H9 (cell line): ENCODE measurements around the gene DDIT4. TPM values are rescaled to one million over a fixed set of nuclear protein-coding genes. Genes with fewer than 3 reads are reported as not detected.
A peak's percentile ranks its signal among the peaks of the same experiment; 100 is the strongest.

ENCODE experiments used
- DNase-seq: peaks from one replicate; pipeline ENCODE4 v3.0.0-alpha.2; 2017
- H2AFZ ChIP-seq: one replicate; pipeline ENCODE4 v1.6.1; 2013; ENCODE audit warnings: mild to moderate bottlenecking, low read length, control low read depth, moderate library complexity
- H2AK5ac ChIP-seq: 2 replicates; pipeline ENCODE4 v1.6.1; 2013; ENCODE audit warnings: low read length, control low read depth, mixed read lengths; ENCODE audit not compliant: insufficient read length
- H2BK120ac ChIP-seq: one replicate; pipeline ENCODE4 v1.6.1; 2013; ENCODE audit warnings: low read depth, mild to moderate bottlenecking, low read length, control low read depth, inconsistent platforms; ENCODE audit not compliant: poor library complexity, severe bottlenecking
- H2BK12ac ChIP-seq: 2 replicates; pipeline ENCODE4 v1.6.1; 2013; ENCODE audit warnings: low read length, control low read depth, mixed read lengths, low read depth; ENCODE audit not compliant: insufficient read length
- H2BK15ac ChIP-seq: 2 replicates; pipeline ENCODE4 v1.6.1; 2013; ENCODE audit warnings: low read depth, low read length, control low read depth
- H2BK20ac ChIP-seq: one replicate; pipeline ENCODE4 v1.6.1; 2013; ENCODE audit warnings: low read depth, mild to moderate bottlenecking, low read length, control low read depth, inconsistent platforms; ENCODE audit not compliant: poor library complexity, severe bottlenecking
- H2BK5ac ChIP-seq: 2 replicates; pipeline ENCODE4 v1.6.1; 2013; ENCODE audit warnings: low read length, control low read depth, mixed read lengths; ENCODE audit not compliant: insufficient read length
- H3K14ac ChIP-seq: 2 replicates; pipeline ENCODE4 v1.6.1; 2013; ENCODE audit warnings: low read length, control low read depth; ENCODE audit not compliant: insufficient read depth
- H3K18ac ChIP-seq: 2 replicates; pipeline ENCODE4 v1.6.1; 2013; ENCODE audit warnings: low read depth, mild to moderate bottlenecking, mixed read lengths, low read length, control low read depth; ENCODE audit not compliant: insufficient read length
- H3K23ac ChIP-seq: 2 replicates; pipeline ENCODE4 v1.6.1; 2013; ENCODE audit warnings: low read length, control low read depth, mixed read lengths, low read depth; ENCODE audit not compliant: insufficient read length
- H3K23me2 ChIP-seq: 2 replicates; pipeline ENCODE4 v1.6.1; 2013; ENCODE audit warnings: low read depth, mild to moderate bottlenecking, mixed read lengths, low read length, control low read depth; ENCODE audit not compliant: insufficient read length, poor library complexity, severe bottlenecking
- H3K27ac ChIP-seq: 2 replicates; pipeline ENCODE4 v1.5.1; 2013; ENCODE audit warnings: low read length, control low read depth, mixed read lengths, low read depth; ENCODE audit not compliant: insufficient read length
- H3K27me3 ChIP-seq: 2 replicates; pipeline ENCODE4 v1.6.1; 2013; ENCODE audit warnings: low read length, control low read depth, inconsistent platforms; ENCODE audit not compliant: insufficient read depth
- H3K4ac ChIP-seq: 2 replicates; pipeline ENCODE4 v1.6.1; 2013; ENCODE audit warnings: low read depth, mild to moderate bottlenecking, control low read depth, inconsistent platforms, low read length, moderate library complexity
- H3K4me1 ChIP-seq: 2 replicates; pipeline ENCODE4 v1.6.1; 2013; ENCODE audit warnings: low read length, control low read depth, inconsistent platforms; ENCODE audit not compliant: insufficient read depth
- H3K4me2 ChIP-seq: 2 replicates; pipeline ENCODE4 v1.6.1; 2013; ENCODE audit warnings: low read length, control low read depth, mixed read lengths; ENCODE audit not compliant: insufficient read length, insufficient read depth
- H3K56ac ChIP-seq: 2 replicates; pipeline ENCODE4 v1.6.1; 2013; ENCODE audit warnings: low read depth, mild to moderate bottlenecking, mixed read lengths, low read length, control low read depth; ENCODE audit not compliant: insufficient read length
- H3K79me1 ChIP-seq: 2 replicates; pipeline ENCODE4 v1.6.1; 2013; ENCODE audit warnings: low read depth, mild to moderate bottlenecking, moderate library complexity, low read length, control low read depth, inconsistent platforms; ENCODE audit not compliant: insufficient read depth, poor library complexity, severe bottlenecking
- H3K79me2 ChIP-seq: 2 replicates; pipeline ENCODE4 v1.6.1; 2013; ENCODE audit warnings: low read length, control low read depth, inconsistent platforms; ENCODE audit not compliant: insufficient read depth
- H3K9ac ChIP-seq: 2 replicates; pipeline ENCODE4 v1.6.1; 2013; ENCODE audit warnings: low read length, control low read depth, mixed read lengths; ENCODE audit not compliant: insufficient read length; ENCODE audit errors: extremely low read depth
- H3K9me3 ChIP-seq: one replicate; pipeline ENCODE4 v1.6.1; 2013; ENCODE audit warnings: low read depth, low read length, inconsistent platforms; ENCODE audit not compliant: control insufficient read depth
- H3T11ph ChIP-seq: one replicate; pipeline ENCODE4 v1.6.1; 2013; ENCODE audit warnings: mild to moderate bottlenecking, low read length, control low read depth, inconsistent platforms
- H4K20me1 ChIP-seq: one replicate; pipeline ENCODE4 v1.6.1; 2013; ENCODE audit not compliant: control insufficient read depth, insufficient read length, insufficient read depth
- H4K5ac ChIP-seq: 2 replicates; pipeline ENCODE4 v1.6.1; 2013; ENCODE audit warnings: low read depth, mild to moderate bottlenecking, mixed read lengths, low read length, control low read depth; ENCODE audit not compliant: insufficient read length
- H4K8ac ChIP-seq: replicated peaks from 2 replicates; pipeline ENCODE4 v1.6.1; 2013; ENCODE audit warnings: low read length, control low read depth, mixed read lengths, low read depth; ENCODE audit not compliant: insufficient read length
- H4K91ac ChIP-seq: 2 replicates; pipeline ENCODE4 v1.6.1; 2013; ENCODE audit warnings: low read depth, mild to moderate bottlenecking, moderate library complexity, mixed read lengths, low read length, control low read depth; ENCODE audit not compliant: insufficient read length
- H3K27ac Mint-ChIP-seq, 3 experiments: 2 replicates in 2 of 3; 3 replicates in 1 of 3; pipeline ENCODE4 v1.8.0; 2020 to 2021; ENCODE audit warnings: mixed read lengths in 3 of 3, mild to moderate bottlenecking in 1 of 3, moderate library complexity in 1 of 3
- H3K27me3 Mint-ChIP-seq: 2 replicates; pipeline ENCODE4 v1.8.0; 2021; ENCODE audit warnings: low read depth, mild to moderate bottlenecking, moderate library complexity, mixed read lengths
- H3K36me3 Mint-ChIP-seq, 3 experiments: 2 replicates in 2 of 3; 3 replicates in 1 of 3; pipeline ENCODE4 v1.8.0; 2020 to 2021; ENCODE audit warnings: low read depth in 3 of 3, mixed read lengths in 3 of 3; ENCODE audit not compliant: insufficient read depth in 1 of 3
- H3K4me1 Mint-ChIP-seq, 2 experiments: 2 replicates each; pipeline ENCODE4 v1.8.0; 2020; ENCODE audit warnings: mixed read lengths in 2 of 2
- H3K4me3 Mint-ChIP-seq, 2 experiments: 2 replicates in 1 of 2; 3 replicates in 1 of 2; pipeline ENCODE4 v1.8.0; 2020 to 2021; ENCODE audit warnings: mild to moderate bottlenecking in 2 of 2, mixed read lengths in 2 of 2, moderate library complexity in 1 of 2
- H3K9me3 Mint-ChIP-seq, 2 experiments: 2 replicates in 1 of 2; 3 replicates in 1 of 2; pipeline ENCODE4 v1.8.0; 2020; ENCODE audit warnings: mild to moderate bottlenecking in 2 of 2, mixed read lengths in 2 of 2, moderate library complexity in 1 of 2
- CTCF ChIP-seq: fragments of 200-600 bp; sonication (generic); conservative IDR thresholded peaks from 3 replicates; pipeline ENCODE4 v1.8.0; 2021; ENCODE audit warnings: antibody characterized with exemption, mild to moderate bottlenecking
- WGBS: extraction: QIAGEN DNeasy Blood & Tissue Kit; methylation state at CpG from one replicate; pipeline ENCODE4 v1.1.7; 2013; ENCODE audit warnings: missing lambda C conversion rate, low lambda C conversion rate, mixed read lengths; ENCODE audit not compliant: insufficient read length; ENCODE audit errors: extremely low coverage; 5-methylcytosine and 5-hydroxymethylcytosine counted together
- total RNA-seq: library from RNA; stranded (reverse); gene quantifications from 2 replicates; pipeline ENCODE4 v1.2.1, GENCODE V29; 2021

DDIT4 gene
- total RNA-seq, 1 experiment from 2014 or later: 84.0 TPM

- H3K9me3 ChIP-seq: no peaks in the 10 kb centered on the region
- H3K79me2 ChIP-seq: no peaks in the 10 kb centered on the region; the same call in 1 of the 2 replicates
- peaks cover 2% of the 10 kb centered on the region; the same call in 1 of the 2 replicates for H3K4me1 ChIP-seq
- no peak overlapping the region for H3K9ac ChIP-seq
- Mint-ChIP-seq H3K4me3 (peak overlapping the region; percentile 87 to 95), H3K36me3 (peaks cover 11 to 24% (median 20%) of the 10 kb centered on the region in 3 experiments), H3K9me3 (peaks cover 0 to 5% of the 10 kb centered on the region in 2 experiments; a peak in 1 of 5 replicates), H3K27ac (peak overlapping the region in 2 of 3 experiments; percentile 87 to 94; a peak in 5 of 7 replicates), H3K27me3 (peaks cover 1% of the 10 kb centered on the region; the same call in 1 of the 2 replicates), H3K4me1 (peaks cover 43 to 44% of the 10 kb centered on the region in 2 experiments)
- H4K91ac ChIP-seq: no peak overlapping the region
- H2BK20ac ChIP-seq: no peak overlapping the region
- no peak overlapping the region for H3K56ac ChIP-seq
- no peak overlapping the region for H3K23ac ChIP-seq
- H4K20me1 ChIP-seq: no peaks in the 10 kb centered on the region
- H3K79me1 ChIP-seq: no peaks in the 10 kb centered on the region
- H2BK5ac ChIP-seq: no peak overlapping the region
- peak overlapping the region; percentile 75 for H3K4me2 ChIP-seq
- DNase-seq: no peak
- H2AFZ ChIP-seq: no peak overlapping the region
- H3T11ph ChIP-seq: no peak overlapping the region
- no peak overlapping the region for H4K8ac ChIP-seq
- no peak overlapping the region for H2AK5ac ChIP-seq
- H3K14ac ChIP-seq: no peak overlapping the region
- H2BK15ac ChIP-seq: no peak overlapping the region
- no peaks in the 10 kb centered on the region for H3K27me3 ChIP-seq
- H3K23me2 ChIP-seq: peaks cover 25% of the 10 kb centered on the region
- no peak overlapping the region for H3K27ac ChIP-seq
- WGBS: no CpG with 5 or more reads among the region's 12 CpGs
- H3K18ac ChIP-seq: no peak overlapping the region
- no peak overlapping the region for H3K4ac ChIP-seq
- H2BK12ac ChIP-seq: no peak overlapping the region
- H4K5ac ChIP-seq: no peak overlapping the region
- H2BK120ac ChIP-seq: no peak overlapping the region
- no peak for TF ChIP-seq CTCF
Observed at GRCh38 chr10:72275351-72276012, 1.8 kb downstream of the DDIT4 start.
